ENCODE measurements around the gene COL5A1.
"Not testable (repeated sequence)": the region's sequence is repeated elsewhere in the genome, so short reads cannot be mapped to it uniquely, and the experiment has no call there.

The COL5A1 gene

GRCh38 chr9:134700636-134701350, 59.2 kb downstream of the COL5A1 start:
- in situ Hi-C loops (cut with MboI; ENCODE audit: low sequenced_read_pairs, unreplicated experiment) = no loop called here
- no peak for DNase-seq (ENCODE audit: low spot score)
- no peak for TF ChIP-seq CTCF (IDR thresholded peaks at IDR 0.05; ENCODE audit: borderline replicate concordance, control extremely low read depth, extremely low read depth, insufficient read depth, missing control alignments)

GRCh38 chr9:134701581-134702259, 60.1 kb downstream of the COL5A1 start:
- in situ Hi-C loops (cut with MboI; ENCODE audit: low sequenced_read_pairs, unreplicated experiment) = no loop called here
- TF ChIP-seq CTCF (IDR thresholded peaks at IDR 0.05; ENCODE audit: borderline replicate concordance, control extremely low read depth, extremely low read depth, insufficient read depth, missing control alignments) = no peak
- DNase-seq (ENCODE audit: low spot score) = no peak

GRCh38 chr9:134702291-134702690, 60.7 kb downstream of the COL5A1 start:
- in situ Hi-C loops (cut with MboI; ENCODE audit: low sequenced_read_pairs, unreplicated experiment) = no loop called here

GRCh38 chr9:134703730-134704114, 62.1 kb downstream of the COL5A1 start:
- in situ Hi-C loops (cut with MboI; ENCODE audit: low sequenced_read_pairs, unreplicated experiment); DNase-seq (ENCODE audit: low spot score): not testable (repeated sequence)

More at GRCh38 chr9:134702291-134702690, 60.7 kb downstream of the COL5A1 start:
- TF ChIP-seq CTCF (IDR thresholded peaks at IDR 0.05; ENCODE audit: borderline replicate concordance, control extremely low read depth, extremely low read depth, insufficient read depth, missing control alignments) = no peak
- DNase-seq (ENCODE audit: low spot score) = no peak

GRCh38 chr9:134704498-134704897, 62.9 kb downstream of the COL5A1 start:
- in situ Hi-C loops (cut with MboI; ENCODE audit: low sequenced_read_pairs, unreplicated experiment) = no loop called here

GRCh38 chr9:134705786-134706185, 64.2 kb downstream of the COL5A1 start:
- TF ChIP-seq CTCF (IDR thresholded peaks at IDR 0.05; ENCODE audit: borderline replicate concordance, control extremely low read depth, extremely low read depth, insufficient read depth, missing control alignments) = no peak
- no peak for DNase-seq (ENCODE audit: low spot score)
- in situ Hi-C loops (cut with MboI; ENCODE audit: low sequenced_read_pairs, unreplicated experiment) = no loop called here

More at GRCh38 chr9:134704498-134704897, 62.9 kb downstream of the COL5A1 start:
- TF ChIP-seq CTCF (IDR thresholded peaks at IDR 0.05; ENCODE audit: borderline replicate concordance, control extremely low read depth, extremely low read depth, insufficient read depth, missing control alignments) = no peak
- no peak for DNase-seq (ENCODE audit: low spot score)

- in situ Hi-C loops (cut with MboI; ENCODE audit: low sequenced_read_pairs, unreplicated experiment) = no loop called here
These were observed 64.9 kb downstream of the COL5A1 start for GRCh38 chr9:134706522-134706921.

More at GRCh38 chr9:134706522-134706921, 64.9 kb downstream of the COL5A1 start:
- TF ChIP-seq CTCF (IDR thresholded peaks at IDR 0.05; ENCODE audit: borderline replicate concordance, control extremely low read depth, extremely low read depth, insufficient read depth, missing control alignments) = no peak
- DNase-seq (ENCODE audit: low spot score) = no peak

Data from GM13976 (cell line).